Uterus (tissue), 4 donors: ENCODE data around the gene B9D2. TPM values are rescaled to one million over a fixed set of nuclear protein-coding genes. Genes with fewer than 3 reads are reported as not detected.
A peak's percentile ranks its signal among the peaks of the same experiment; 100 is the strongest.

ENCODE experiments used
- DNase-seq, 2 donors: peaks; one replicate each; pipeline ENCODE4 v3.0.0-alpha.2; 2019 to 2020
- H3K27ac ChIP-seq, 2 donors: fragments of 200-600 bp; sonication (generic); 1 replicate in 1 of 2; 2 replicates in 1 of 2; pipeline ENCODE4 v1.5.1; 2016 to 2018
- H3K27me3 ChIP-seq, 2 donors: fragments of 200-600 bp; sonication (generic); one replicate each; pipeline ENCODE4 v1.5.1; 2018 to 2019; ENCODE audit warnings: control low read depth in 1 of 2
- H3K36me3 ChIP-seq, 2 donors: fragments of 200-600 bp; sonication (generic); one replicate each; pipeline ENCODE4 v1.5.1; 2019; ENCODE audit warnings: control low read depth in 1 of 2
- H3K4me1 ChIP-seq, 2 donors: fragments of 200-600 bp; sonication (generic); one replicate each; pipeline ENCODE4 v1.5.1; 2018 to 2019; ENCODE audit warnings: control low read depth in 1 of 2
- H3K4me3 ChIP-seq, 2 donors: fragments of 200-600 bp; sonication (generic); 1 replicate in 1 of 2; 2 replicates in 1 of 2; pipeline ENCODE4 v1.5.1; 2018 to 2019; ENCODE audit warnings: mild to moderate bottlenecking in 1 of 2
- H3K9me3 ChIP-seq, 2 donors: fragments of 200-600 bp; sonication (generic); one replicate each; pipeline ENCODE4 v1.5.1; 2019; ENCODE audit warnings: control low read depth in 1 of 2
- POLR2A ChIP-seq, 2 donors: fragments of 450-650 bp; IDR thresholded peaks; one replicate each; pipeline ENCODE4 v1.6.1; 2016; ENCODE audit warnings: antibody characterized with exemption in 2 of 2, mild to moderate bottlenecking in 1 of 2, moderate library complexity in 1 of 2
- intact Hi-C: fragments of 100-400 bp; cut with DNase I; formaldehyde crosslinking; loops from one replicate; pipeline ENCODE4 v1.15.1; 2023; ENCODE audit warnings: low total_unique reads
- total RNA-seq, 4 donors: library from RNA; depleted of rRNA in 3 of 4; stranded (reverse); fragments of >200 nt in 3 of 4; gene quantifications; one replicate each; pipeline versions ENCODE4 v1.1.0 to v1.2.4, GENCODE V29; 2014 to 2023
- TF ChIP-seq, protein P1 (sequence below), 4 experiments: fragments of 200-600 bp in 2 of 4; fragments of 450-650 bp in 2 of 4; sonication (generic) in 2 of 4; IDR thresholded peaks; one replicate each; pipeline ENCODE4 v1.5.1; 2016 to 2019; ENCODE audit warnings: antibody characterized with exemption in 4 of 4, mild to moderate bottlenecking in 2 of 4, moderate library complexity in 1 of 4
- donor health status: DM: yes; HTN: yes; CAD: no.

The B9D2 gene
- total RNA-seq, 4 donors from 2014 or later, result 0.29 to 6.2 (median 3.5) TPM; not detected in 1

- intact Hi-C loops, result no loop called here
- Histone ChIP-seq H3K36me3 (no peaks in the 10 kb centered on the region), H3K4me3 (no peak overlapping the region), H3K9me3 (no peaks in the 10 kb centered on the region), H3K27ac (peak overlapping the region; percentile 96 to 99), H3K4me1 (peaks cover 10 to 46% of the 10 kb centered on the region in 2 donors), H3K27me3 (no peaks in the 10 kb centered on the region)
- DNase-seq, result peak; percentile 86 to 92
- TF ChIP-seq, protein P1, sequence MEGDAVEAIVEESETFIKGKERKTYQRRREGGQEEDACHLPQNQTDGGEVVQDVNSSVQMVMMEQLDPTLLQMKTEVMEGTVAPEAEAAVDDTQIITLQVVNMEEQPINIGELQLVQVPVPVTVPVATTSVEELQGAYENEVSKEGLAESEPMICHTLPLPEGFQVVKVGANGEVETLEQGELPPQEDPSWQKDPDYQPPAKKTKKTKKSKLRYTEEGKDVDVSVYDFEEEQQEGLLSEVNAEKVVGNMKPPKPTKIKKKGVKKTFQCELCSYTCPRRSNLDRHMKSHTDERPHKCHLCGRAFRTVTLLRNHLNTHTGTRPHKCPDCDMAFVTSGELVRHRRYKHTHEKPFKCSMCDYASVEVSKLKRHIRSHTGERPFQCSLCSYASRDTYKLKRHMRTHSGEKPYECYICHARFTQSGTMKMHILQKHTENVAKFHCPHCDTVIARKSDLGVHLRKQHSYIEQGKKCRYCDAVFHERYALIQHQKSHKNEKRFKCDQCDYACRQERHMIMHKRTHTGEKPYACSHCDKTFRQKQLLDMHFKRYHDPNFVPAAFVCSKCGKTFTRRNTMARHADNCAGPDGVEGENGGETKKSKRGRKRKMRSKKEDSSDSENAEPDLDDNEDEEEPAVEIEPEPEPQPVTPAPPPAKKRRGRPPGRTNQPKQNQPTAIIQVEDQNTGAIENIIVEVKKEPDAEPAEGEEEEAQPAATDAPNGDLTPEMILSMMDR (IDR thresholded peaks at IDR 0.05), result peak in 2 of 4 experiments; percentile 11 to 14
- peak; percentile 32 to 44 for TF ChIP-seq POLR2A (IDR thresholded peaks at IDR 0.05)
These were observed 40.4 kb downstream of the B9D2 start for GRCh38 chr19:41323430-41324125.

- Histone ChIP-seq H3K27ac (peak overlapping the region; percentile 96 to 99), H3K4me3 (no peak overlapping the region), H3K27me3 (no peaks in the 10 kb centered on the region), H3K4me1 (peaks cover 10 to 46% of the 10 kb centered on the region in 2 donors), H3K9me3 (no peaks in the 10 kb centered on the region), H3K36me3 (no peaks in the 10 kb centered on the region)
- TF ChIP-seq, protein P1 (IDR thresholded peaks at IDR 0.05), result no peak
- no peak for TF ChIP-seq POLR2A (IDR thresholded peaks at IDR 0.05)
- DNase-seq, result peak; percentile 62 to 76
- intact Hi-C loops, result no loop called here
These were observed 40.9 kb downstream of the B9D2 start for GRCh38 chr19:41323023-41323422.

- Histone ChIP-seq H3K4me1 (peaks cover 10 to 44% of the 10 kb centered on the region in 2 donors), H3K4me3 (no peak overlapping the region), H3K27me3 (no peaks in the 10 kb centered on the region), H3K36me3 (no peaks in the 10 kb centered on the region), H3K27ac (peak overlapping the region; percentile 96 to 99), H3K9me3 (no peaks in the 10 kb centered on the region)
- intact Hi-C loops, result no loop called here
- DNase-seq, result peak in 1 of 2 donors; percentile 33
- TF ChIP-seq POLR2A (IDR thresholded peaks at IDR 0.05), result no peak
- TF ChIP-seq, protein P1 (IDR thresholded peaks at IDR 0.05), result no peak
These were observed 41.5 kb downstream of the B9D2 start for GRCh38 chr19:41322451-41322850.

DNA sequence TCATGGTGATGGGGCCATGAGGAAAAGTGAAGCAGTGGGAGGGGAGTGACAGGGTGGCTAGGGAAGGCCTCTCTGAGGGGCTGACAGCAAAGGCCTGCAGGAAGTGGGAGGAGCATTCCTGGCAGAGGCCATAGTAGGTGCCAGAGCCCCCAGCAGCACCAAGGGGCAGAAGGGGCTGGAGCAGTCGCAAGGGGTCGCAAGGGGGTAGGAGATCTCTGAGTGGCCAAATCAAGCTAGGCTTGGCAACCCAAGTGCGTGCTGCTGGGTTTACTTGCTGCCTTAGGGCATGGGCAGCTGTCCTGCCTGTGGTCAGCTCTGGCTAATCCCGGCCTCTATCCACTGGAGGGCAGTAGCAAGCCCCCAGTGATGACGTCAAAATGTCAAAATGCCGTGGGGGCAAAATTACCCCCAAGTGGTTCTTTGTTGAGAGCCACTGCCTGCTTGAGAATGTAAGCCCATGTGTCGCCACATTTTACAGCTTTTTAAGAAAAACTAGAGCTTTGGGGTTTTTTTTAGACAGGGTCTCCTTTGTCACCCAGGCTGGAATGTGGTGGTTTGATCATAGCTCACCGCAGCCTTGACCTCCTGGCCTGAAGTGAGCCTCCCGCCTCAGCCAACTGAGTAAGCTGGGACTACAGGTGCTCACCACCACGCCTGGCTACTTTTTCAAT, 42.2 kb downstream of the B9D2 start:
- H3K9me3 ChIP-seq, result no peaks in the 10 kb centered on the region

More for the DNA sequence above, 42.2 kb downstream of the B9D2 start:
- H3K36me3 ChIP-seq, result no peaks in the 10 kb centered on the region
- H3K4me1 ChIP-seq, result peaks cover 10 to 40% of the 10 kb centered on the region in 2 donors
- H3K4me3 ChIP-seq, result no peak overlapping the region
- no peaks in the 10 kb centered on the region for H3K27me3 ChIP-seq
- no peak for TF ChIP-seq POLR2A (IDR thresholded peaks at IDR 0.05)
- TF ChIP-seq, protein P1 (IDR thresholded peaks at IDR 0.05), result peak; percentile 42 to 76 (median 66)
- DNase-seq, result peak; percentile 59 to 62
- intact Hi-C loops, result no loop called here
- H3K27ac ChIP-seq, result peak overlapping the region; percentile 96 to 99
